Activated T-cell treated with anti-CD3 and anti-CD28 coated beads, Interleukin-2, amount 50 U/mL, for 1 hour (primary cell): ENCODE measurements around the gene MIPEP.
"Not testable (repeated sequence)": the region's sequence is repeated elsewhere in the genome, so short reads cannot be mapped to it uniquely, and the experiment has no call there.

Experiments used
- DNase-seq: peaks from one replicate; pipeline ENCODE4 v3.0.0-alpha.2; 2020

MIPEP gene

GRCh38 chr13:23769401-23769800 is 119.8 kb downstream of the MIPEP start:
- no peak for DNase-seq

GRCh38 chr13:23767838-23768237 is 121.4 kb downstream of the MIPEP start:
- no peak for DNase-seq

GRCh38 chr13:23766939-23767338 is 122.3 kb downstream of the MIPEP start:
- DNase-seq, result no peak

- no peak for DNase-seq
These were observed 122.9 kb downstream of the MIPEP start for GRCh38 chr13:23766283-23766682.

- no peak for DNase-seq
These were observed 123.7 kb downstream of the MIPEP start for GRCh38 chr13:23765531-23765930.

- no peak for DNase-seq
These were observed 125.9 kb downstream of the MIPEP start for GRCh38 chr13:23763318-23763717.

- DNase-seq, result not testable (repeated sequence)
These were observed 127.4 kb downstream of the MIPEP start for GRCh38 chr13:23761760-23762159.

- no peak for DNase-seq
These were observed 129.2 kb downstream of the MIPEP start for GRCh38 chr13:23760000-23760399.

- no peak for DNase-seq
These were observed 130.2 kb downstream of the MIPEP start for GRCh38 chr13:23758798-23759527.

- DNase-seq, result no peak
These were observed 134.2 kb downstream of the MIPEP start for GRCh38 chr13:23754997-23755396.

GRCh38 chr13:23754506-23754905 is 134.7 kb downstream of the MIPEP start:
- DNase-seq, result peak; percentile 26

- no peak for DNase-seq
These were observed 135.7 kb downstream of the MIPEP start for GRCh38 chr13:23753458-23753857.

GRCh38 chr13:23752111-23753001 is 136.8 kb downstream of the MIPEP start:
- DNase-seq, result no peak

- DNase-seq, result no peak
These were observed 138.0 kb downstream of the MIPEP start for GRCh38 chr13:23751195-23751594.

GRCh38 chr13:23750383-23751121 is 138.6 kb downstream of the MIPEP start:
- no peak for DNase-seq

- no peak for DNase-seq
These were observed 139.8 kb downstream of the MIPEP start for GRCh38 chr13:23749288-23749873.

GRCh38 chr13:23748109-23748990 is 140.8 kb downstream of the MIPEP start:
- DNase-seq, result no peak

GRCh38 chr13:23746141-23746540 is 143.1 kb downstream of the MIPEP start:
- not testable (repeated sequence) for DNase-seq

GRCh38 chr13:23744315-23744714 is 144.9 kb downstream of the MIPEP start:
- no peak for DNase-seq

GRCh38 chr13:23743278-23744076 is 145.7 kb downstream of the MIPEP start:
- no peak for DNase-seq

- no peak for DNase-seq
These were observed 147.2 kb downstream of the MIPEP start for GRCh38 chr13:23741879-23742510.
